Upper lobe of left lung (tissue), 6 donors: ENCODE data around the gene KAZN. TPM values are rescaled to one million over a fixed set of nuclear protein-coding genes. Genes with fewer than 3 reads are reported as not detected.
A peak's percentile ranks its signal among the peaks of the same experiment; 100 is the strongest.

ENCODE experiments used
- ATAC-seq, 2 donors: fragments of 200-7000 bp; cut with Tn5 transposase; one replicate each; pipeline ENCODE4 v1.9.1; 2022; ENCODE audit warnings: mild to moderate bottlenecking in 2 of 2, moderate library complexity in 2 of 2; ENCODE audit not compliant: low FRiP score in 2 of 2
- DNase-seq, 2 donors: peaks; one replicate each; pipeline ENCODE4 v3.0.0-alpha.2; 2019 to 2020
- H3K27ac ChIP-seq, 4 donors: fragments of 200-600 bp; sonication (generic); one replicate each; pipeline ENCODE4 v1.5.1; 2016 to 2019
- H3K27me3 ChIP-seq, 4 donors: fragments of 200-600 bp; sonication (generic); one replicate each; pipeline ENCODE4 v1.5.1; 2017 to 2019
- H3K36me3 ChIP-seq, 4 donors: fragments of 200-600 bp; sonication (generic); one replicate each; pipeline ENCODE4 v1.5.1; 2016 to 2019
- H3K4me1 ChIP-seq, 4 donors: fragments of 200-600 bp; sonication (generic); one replicate each; pipeline ENCODE4 v1.5.1; 2018 to 2019
- H3K4me3 ChIP-seq, 4 donors: fragments of 200-600 bp; sonication (generic); one replicate each; pipeline ENCODE4 v1.5.1; 2017 to 2019; ENCODE audit warnings: mild to moderate bottlenecking in 2 of 4, moderate library complexity in 1 of 4
- H3K9me3 ChIP-seq, 4 donors: fragments of 200-600 bp; sonication (generic); one replicate each; pipeline ENCODE4 v1.5.1; 2018 to 2019
- EP300 ChIP-seq, 4 donors: sonication (generic); formaldehyde crosslinking; IDR thresholded peaks; one replicate each; pipeline ENCODE4 v1.5.1; 2017; ENCODE audit warnings: antibody characterized with exemption in 4 of 4, control low read depth in 2 of 4
- POLR2A ChIP-seq, 4 donors: fragments of 450-650 bp; IDR thresholded peaks; one replicate each; pipeline ENCODE4 v1.5.1; 2016 to 2017; ENCODE audit warnings: antibody characterized with exemption in 4 of 4, mild to moderate bottlenecking in 2 of 4
- POLR2AphosphoS5 ChIP-seq, 2 donors: sonication (generic); formaldehyde crosslinking; IDR thresholded peaks; one replicate each; pipeline ENCODE4 v1.5.1; 2017; ENCODE audit warnings: antibody characterized with exemption in 2 of 2
- WGBS, 2 donors: methylation state at CpG; one replicate each; pipeline ENCODE4 v1.1.5; 2017 to 2018; 5-methylcytosine and 5-hydroxymethylcytosine counted together
- total RNA-seq, 6 donors: library from RNA; depleted of rRNA in 4 of 6; stranded (reverse); fragments of >200 nt in 4 of 6; gene quantifications; one replicate each; pipeline versions ENCODE4 v1.1.0 to v1.2.1, GENCODE V29; 2016 to 2021
- TF ChIP-seq, protein P1 (sequence below), 6 experiments: fragments of 450-650 bp in 4 of 6; fragments of 200-600 bp in 2 of 6; sonication (generic) in 2 of 6; IDR thresholded peaks; one replicate each; pipeline ENCODE4 v1.5.1; 2016 to 2019; ENCODE audit warnings: antibody characterized with exemption in 6 of 6
- donor health status: DM: no; HTN: no; CAD: no; lungs with moderate emphysema.
- donor health status: DM: no; HTN: yes; CAD: no; lungs with severe emphysema.

The KAZN gene
- total RNA-seq, 6 donors from 2014 or later = 11.5 to 30.0 (median 17.6) TPM

DNA sequence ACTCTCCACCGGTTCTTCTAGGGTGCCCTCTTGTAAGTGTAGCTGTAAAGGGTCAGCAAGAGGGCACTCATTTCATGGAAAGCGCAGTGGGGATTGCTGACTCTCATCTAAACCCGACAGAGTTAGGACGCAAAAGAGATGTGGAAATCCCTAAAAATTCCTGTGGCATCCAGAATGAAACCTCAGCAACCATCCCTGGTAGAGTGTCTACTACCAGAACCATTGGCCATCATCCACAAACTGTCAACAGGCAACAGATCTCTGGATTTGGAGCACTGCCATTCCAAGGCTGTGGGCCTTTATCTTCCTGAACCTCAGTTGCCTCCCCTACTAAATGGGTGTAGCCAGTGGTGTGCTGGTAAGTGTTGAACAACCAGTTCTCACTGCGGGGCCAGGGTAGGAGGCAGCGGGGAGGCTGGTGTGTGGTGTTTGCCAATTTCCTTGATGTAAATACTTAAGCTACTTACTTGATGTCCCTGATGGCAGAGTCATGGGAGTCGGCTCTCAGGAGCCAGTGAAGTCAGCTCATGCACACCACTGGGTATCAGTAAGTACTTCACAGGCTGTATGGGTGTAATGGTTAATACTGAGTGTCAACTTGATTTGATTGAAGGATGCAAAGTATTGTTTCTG, 195.8 kb downstream of the KAZN start:
- Histone ChIP-seq H3K9me3 (no peaks in the 10 kb centered on the region), H3K4me3 (no peak overlapping the region), H3K4me1 (no peaks in the 10 kb centered on the region), H3K36me3 (no peaks in the 10 kb centered on the region), H3K27me3 (no peaks in the 10 kb centered on the region), H3K27ac (no peak overlapping the region)
- no peak for DNase-seq
- ATAC-seq = no peak
- TF ChIP-seq POLR2A (IDR thresholded peaks at IDR 0.05) = no peak
- no peak for TF ChIP-seq POLR2AphosphoS5 (IDR thresholded peaks at IDR 0.05)
- no peak for TF ChIP-seq EP300 (IDR thresholded peaks at IDR 0.05)
- TF ChIP-seq, protein P1, sequence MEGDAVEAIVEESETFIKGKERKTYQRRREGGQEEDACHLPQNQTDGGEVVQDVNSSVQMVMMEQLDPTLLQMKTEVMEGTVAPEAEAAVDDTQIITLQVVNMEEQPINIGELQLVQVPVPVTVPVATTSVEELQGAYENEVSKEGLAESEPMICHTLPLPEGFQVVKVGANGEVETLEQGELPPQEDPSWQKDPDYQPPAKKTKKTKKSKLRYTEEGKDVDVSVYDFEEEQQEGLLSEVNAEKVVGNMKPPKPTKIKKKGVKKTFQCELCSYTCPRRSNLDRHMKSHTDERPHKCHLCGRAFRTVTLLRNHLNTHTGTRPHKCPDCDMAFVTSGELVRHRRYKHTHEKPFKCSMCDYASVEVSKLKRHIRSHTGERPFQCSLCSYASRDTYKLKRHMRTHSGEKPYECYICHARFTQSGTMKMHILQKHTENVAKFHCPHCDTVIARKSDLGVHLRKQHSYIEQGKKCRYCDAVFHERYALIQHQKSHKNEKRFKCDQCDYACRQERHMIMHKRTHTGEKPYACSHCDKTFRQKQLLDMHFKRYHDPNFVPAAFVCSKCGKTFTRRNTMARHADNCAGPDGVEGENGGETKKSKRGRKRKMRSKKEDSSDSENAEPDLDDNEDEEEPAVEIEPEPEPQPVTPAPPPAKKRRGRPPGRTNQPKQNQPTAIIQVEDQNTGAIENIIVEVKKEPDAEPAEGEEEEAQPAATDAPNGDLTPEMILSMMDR (IDR thresholded peaks at IDR 0.05) = no peak
- 77 to 89% methylated on average over 6 to 7 of the region's 7 CpGs for WGBS, 2 donors

DNA sequence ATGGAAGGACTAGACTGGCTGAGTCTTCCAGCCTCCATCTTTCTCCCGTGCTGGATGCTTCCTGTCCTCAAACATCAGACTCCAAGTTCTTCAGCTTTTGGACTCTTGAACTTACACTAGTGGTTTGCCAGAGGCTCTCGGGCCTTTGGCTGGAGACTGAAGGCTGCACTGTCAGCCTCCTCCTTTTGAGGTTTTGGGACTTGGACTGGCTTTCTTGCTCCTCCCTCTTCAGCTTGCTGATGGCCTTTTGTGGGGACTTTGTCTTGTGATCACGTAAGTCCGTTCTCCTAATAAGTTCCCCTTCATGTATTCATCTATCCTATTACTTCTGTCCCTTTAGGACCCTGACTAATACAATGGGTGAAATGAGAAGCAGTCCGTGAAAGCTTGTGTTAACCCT, 196.4 kb downstream of the KAZN start:
- 90% methylated on average over 4 to 5 of the region's 5 CpGs for WGBS, 2 donors

DNA sequence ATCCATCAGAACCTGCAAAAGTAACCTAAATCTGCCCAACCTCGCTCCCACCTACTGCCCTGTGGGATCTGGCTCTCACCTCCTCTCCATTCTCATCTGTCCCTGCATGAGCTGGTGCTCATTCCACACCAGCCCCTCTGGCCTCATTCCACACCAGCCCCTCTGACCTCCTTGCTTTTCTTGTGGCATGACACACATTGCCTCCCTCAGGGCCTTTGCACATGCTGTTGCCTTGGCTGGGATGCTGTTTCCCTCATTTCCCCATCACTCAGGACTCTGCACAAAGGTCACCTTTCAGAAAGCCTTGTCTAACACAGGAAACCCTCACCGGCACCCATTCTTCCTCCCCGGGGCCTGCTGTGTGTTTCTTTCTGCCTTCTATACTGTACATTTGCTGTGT, 197.1 kb downstream of the KAZN start:
- Histone ChIP-seq H3K27me3 (no peaks in the 10 kb centered on the region), H3K27ac (no peak overlapping the region), H3K4me3 (no peak overlapping the region), H3K4me1 (no peaks in the 10 kb centered on the region), H3K9me3 (no peaks in the 10 kb centered on the region), H3K36me3 (no peaks in the 10 kb centered on the region)
- DNase-seq (no peak), ATAC-seq (no peak)
- no peak for TF ChIP-seq POLR2A (IDR thresholded peaks at IDR 0.05)
- TF ChIP-seq, protein P1 (IDR thresholded peaks at IDR 0.05) = no peak
- no peak for TF ChIP-seq EP300 (IDR thresholded peaks at IDR 0.05)
- TF ChIP-seq POLR2AphosphoS5 (IDR thresholded peaks at IDR 0.05) = no peak
- 74 to 75% methylated on average over 3 of the region's 3 CpGs for WGBS, 2 donors

More for the DNA sequence above, 196.4 kb downstream of the KAZN start:
- no peaks in the 10 kb centered on the region for H3K27me3 ChIP-seq
- no peaks in the 10 kb centered on the region for H3K36me3 ChIP-seq
- H3K27ac ChIP-seq = no peak overlapping the region
- no peaks in the 10 kb centered on the region for H3K9me3 ChIP-seq
- H3K4me3 ChIP-seq = no peak overlapping the region
- ATAC-seq = peak in 1 of 2 donors; percentile 22
- H3K4me1 ChIP-seq = no peaks in the 10 kb centered on the region
- TF ChIP-seq EP300 (IDR thresholded peaks at IDR 0.05) (no peak), POLR2AphosphoS5 (IDR thresholded peaks at IDR 0.05) (no peak), POLR2A (IDR thresholded peaks at IDR 0.05) (no peak)
- TF ChIP-seq, protein P1 (IDR thresholded peaks at IDR 0.05) = no peak
- DNase-seq = no peak

DNA sequence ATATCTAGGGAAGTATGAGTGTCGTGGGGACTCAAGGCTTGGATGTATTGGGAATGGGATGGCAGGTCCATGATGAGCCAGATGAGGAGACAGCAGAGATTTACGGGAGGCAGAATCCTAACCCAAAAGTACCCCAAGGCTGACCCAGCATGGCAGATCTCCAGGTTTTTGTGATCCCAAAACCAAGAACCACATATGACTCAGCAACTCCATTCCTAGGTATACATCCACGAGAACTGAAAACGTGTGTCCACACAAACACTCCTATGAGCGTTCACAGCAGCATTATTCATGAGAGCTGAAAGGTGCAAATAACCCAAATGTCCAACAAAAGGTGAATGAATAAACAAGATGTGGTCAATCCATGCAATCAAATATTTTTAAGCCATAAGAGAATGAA, 201.5 kb downstream of the KAZN start:
- DNase-seq = no peak
- no peaks in the 10 kb centered on the region for H3K36me3 ChIP-seq
- H3K9me3 ChIP-seq = no peaks in the 10 kb centered on the region
- no peak overlapping the region for H3K4me3 ChIP-seq
- H3K4me1 ChIP-seq = no peaks in the 10 kb centered on the region
- TF ChIP-seq POLR2A (IDR thresholded peaks at IDR 0.05) (no peak), EP300 (IDR thresholded peaks at IDR 0.05) (no peak), POLR2AphosphoS5 (IDR thresholded peaks at IDR 0.05) (no peak)
- TF ChIP-seq, protein P1 (IDR thresholded peaks at IDR 0.05) = no peak
- 87 to 89% methylated on average over 5 of the region's 5 CpGs for WGBS, 2 donors
- H3K27ac ChIP-seq = no peak overlapping the region
- no peak for ATAC-seq
- H3K27me3 ChIP-seq = no peaks in the 10 kb centered on the region

DNA sequence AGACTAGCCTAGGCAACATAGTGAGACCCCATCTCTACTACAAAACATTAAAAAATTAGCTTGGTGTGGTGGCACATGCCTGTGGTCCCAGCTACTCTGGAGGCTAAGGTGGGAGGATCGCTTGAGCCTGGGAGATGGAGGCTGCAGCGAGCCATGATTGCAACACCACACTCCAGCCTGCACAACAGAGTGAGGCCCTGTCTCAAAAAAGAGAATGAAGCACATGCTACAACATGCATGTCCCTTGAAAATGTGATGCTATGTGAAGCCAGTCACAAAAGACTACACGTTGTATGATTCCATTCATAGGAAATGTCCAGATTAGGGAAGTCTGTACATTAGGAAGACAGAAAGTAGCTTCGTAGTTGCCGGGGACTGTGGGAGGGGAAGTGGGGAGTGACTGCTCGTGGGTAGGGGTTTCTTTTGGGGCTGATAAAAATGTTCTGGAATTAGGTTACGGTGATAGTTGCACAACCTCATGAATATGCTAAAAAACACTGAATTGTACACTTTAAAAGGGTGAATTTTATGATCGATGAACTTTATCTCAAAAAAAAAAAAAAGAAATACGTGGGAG, 202.1 kb downstream of the KAZN start:
- Histone ChIP-seq H3K9me3 (no peaks in the 10 kb centered on the region), H3K4me3 (no peak overlapping the region), H3K36me3 (no peaks in the 10 kb centered on the region), H3K27ac (no peak overlapping the region), H3K4me1 (no peaks in the 10 kb centered on the region), H3K27me3 (no peaks in the 10 kb centered on the region)
- TF ChIP-seq POLR2AphosphoS5 (IDR thresholded peaks at IDR 0.05) (no peak), POLR2A (IDR thresholded peaks at IDR 0.05) (no peak), EP300 (IDR thresholded peaks at IDR 0.05) (no peak)
- TF ChIP-seq, protein P1 (IDR thresholded peaks at IDR 0.05) = no peak
- DNase-seq (no peak), ATAC-seq (no peak)
- WGBS, 2 donors = 66 to 76% methylated on average over 9 of the region's 9 CpGs
